ENCODE results near the gene TBX2.

- no peak for TF ChIP-seq POLR2AphosphoS5 (IDR thresholded peaks at IDR 0.05)
- TF ChIP-seq CTCF (IDR thresholded peaks at IDR 0.05) = no peak
Measured at GRCh38 chr17:61352781-61353491, 46.7 kb upstream of the TBX2 start.
